Measurements from ENCODE around the gene CSNK2B.

The CSNK2B gene

DNA sequence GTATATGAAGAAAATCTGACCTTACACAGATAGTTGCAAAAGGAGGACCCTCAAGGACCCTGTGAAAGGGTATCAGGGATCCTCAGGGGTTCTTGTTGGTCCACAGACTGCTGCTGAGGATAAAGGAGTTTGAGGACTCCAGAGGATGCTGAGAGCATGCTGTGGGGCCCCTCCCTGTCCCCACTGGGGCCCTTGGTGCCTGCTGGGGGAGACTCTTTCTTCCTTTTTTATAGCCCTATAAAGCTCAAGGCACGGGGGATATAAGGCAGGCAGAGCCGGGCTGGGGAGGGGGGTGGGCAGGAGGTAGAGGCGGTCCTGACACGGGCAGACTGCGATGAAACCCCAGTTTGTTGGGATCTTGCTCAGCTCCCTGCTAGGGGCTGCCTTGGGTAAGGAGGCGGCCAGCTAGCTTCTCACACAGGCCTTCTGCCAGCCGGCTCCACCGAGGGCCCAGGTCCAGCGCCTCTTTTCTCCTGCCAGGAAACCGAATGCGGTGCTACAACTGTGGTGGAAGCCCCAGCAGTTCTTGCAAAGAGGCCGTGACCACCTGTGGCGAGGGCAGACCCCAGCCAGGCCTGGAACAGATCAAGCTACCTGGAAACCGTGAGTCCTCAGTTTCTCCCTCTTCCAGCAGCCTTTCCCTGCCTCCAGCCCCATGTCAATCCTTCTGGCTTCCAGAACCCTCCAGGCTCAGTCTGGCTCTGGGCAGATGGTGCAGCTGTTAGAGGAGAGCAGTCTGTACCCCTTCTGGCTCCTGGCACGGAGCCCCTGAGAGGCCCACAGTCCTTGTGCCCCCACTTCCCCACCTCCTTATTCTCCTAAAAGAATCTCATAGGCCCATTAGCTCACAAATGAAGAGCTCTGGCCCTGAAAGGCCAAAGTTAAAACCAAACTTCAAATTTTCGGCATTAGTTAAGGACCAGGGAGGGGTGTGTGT is 49.4 kb downstream of the CSNK2B start, which contains the start of gene LY6G6D:
Gene LY6G6D (plus strand): TSS at position 327 of the 937 bp plus-strand sequence. CDS start 8 bp downstream, at position 335.
- H3K27me3 Mint-ChIP-seq, result no peaks in the 10 kb centered on the region
- H3K36me3 Mint-ChIP-seq, result no peaks in the 10 kb centered on the region
- ATAC-seq (ENCODE audit: low read depth) (no peak), DNase-seq (ENCODE audit: low spot score in 2 of 2) (no peak)
- H3K4me1 Mint-ChIP-seq, result peaks cover 12% of the 10 kb centered on the region
- no peak within 1 kb of the TSS for H3K4me3 Mint-ChIP-seq
- no peak within 1 kb of the TSS for H3K27ac Mint-ChIP-seq
- no peaks in the 10 kb centered on the region for H3K9me3 Mint-ChIP-seq

DNA sequence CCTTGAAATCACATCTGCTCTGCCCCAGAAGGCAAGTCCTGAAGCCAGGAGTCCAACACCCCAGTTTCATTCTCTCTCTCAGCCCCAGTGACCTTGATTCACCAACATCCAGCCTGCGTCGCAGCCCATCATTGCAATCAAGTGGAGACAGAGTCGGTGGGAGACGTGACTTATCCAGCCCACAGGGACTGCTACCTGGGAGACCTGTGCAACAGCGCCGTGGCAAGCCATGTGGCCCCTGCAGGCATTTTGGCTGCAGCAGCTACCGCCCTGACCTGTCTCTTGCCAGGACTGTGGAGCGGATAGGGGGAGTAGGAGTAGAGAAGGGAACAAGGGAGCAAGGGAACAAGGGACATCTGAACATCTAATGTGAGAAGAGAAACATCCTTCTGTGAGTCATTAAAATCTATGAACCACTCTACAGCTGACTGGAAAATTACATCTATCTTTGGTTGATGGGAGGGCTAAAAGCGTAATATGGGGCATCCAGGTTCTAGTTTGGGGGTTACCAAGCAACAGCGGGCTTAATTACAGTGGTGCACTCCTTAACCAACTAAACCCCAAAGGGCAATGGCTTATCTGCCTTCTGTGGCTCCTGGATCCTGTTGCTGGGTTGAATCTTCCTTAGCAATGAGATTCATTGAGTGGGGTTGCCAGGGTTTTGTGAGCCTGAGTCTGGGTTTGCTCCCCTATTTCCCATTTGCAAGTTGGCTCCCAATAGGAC is 51.8 kb downstream of the CSNK2B start:
- H3K27ac Mint-ChIP-seq, result no peak overlapping the region
- H3K27me3 Mint-ChIP-seq, result no peaks in the 10 kb centered on the region
- no peaks in the 10 kb centered on the region for H3K4me1 Mint-ChIP-seq
- ATAC-seq (ENCODE audit: low read depth) (no peak), DNase-seq (ENCODE audit: low spot score in 2 of 2) (no peak)
- H3K36me3 Mint-ChIP-seq, result no peaks in the 10 kb centered on the region
- no peaks in the 10 kb centered on the region for H3K9me3 Mint-ChIP-seq
- no peak overlapping the region for H3K4me3 Mint-ChIP-seq

GRCh38 chr6:31718265-31718664 is 52.4 kb downstream of the CSNK2B start:
- H3K4me1 Mint-ChIP-seq, result peaks cover 2% of the 10 kb centered on the region
- H3K27me3 Mint-ChIP-seq, result no peaks in the 10 kb centered on the region
- ATAC-seq (ENCODE audit: low read depth), result no peak
- H3K4me3 Mint-ChIP-seq, result no peak overlapping the region
- no peaks in the 10 kb centered on the region for H3K9me3 Mint-ChIP-seq
- H3K36me3 Mint-ChIP-seq, result no peaks in the 10 kb centered on the region
- H3K27ac Mint-ChIP-seq, result no peak overlapping the region
- DNase-seq (ENCODE audit: low spot score in 2 of 2), result no peak

GRCh38 chr6:31719001-31719400 is 53.1 kb downstream of the CSNK2B start:
- Mint-ChIP-seq H3K36me3 (no peaks in the 10 kb centered on the region), H3K9me3 (no peaks in the 10 kb centered on the region), H3K27ac (no peak overlapping the region), H3K27me3 (no peaks in the 10 kb centered on the region), H3K4me3 (no peak overlapping the region), H3K4me1 (peaks cover 5% of the 10 kb centered on the region)
- ATAC-seq (ENCODE audit: low read depth), result no peak
- no peak for DNase-seq (ENCODE audit: low spot score in 2 of 2)

Measured in memory B cell (primary cell).